ENCODE measurements around the gene CALD1.

DNA sequence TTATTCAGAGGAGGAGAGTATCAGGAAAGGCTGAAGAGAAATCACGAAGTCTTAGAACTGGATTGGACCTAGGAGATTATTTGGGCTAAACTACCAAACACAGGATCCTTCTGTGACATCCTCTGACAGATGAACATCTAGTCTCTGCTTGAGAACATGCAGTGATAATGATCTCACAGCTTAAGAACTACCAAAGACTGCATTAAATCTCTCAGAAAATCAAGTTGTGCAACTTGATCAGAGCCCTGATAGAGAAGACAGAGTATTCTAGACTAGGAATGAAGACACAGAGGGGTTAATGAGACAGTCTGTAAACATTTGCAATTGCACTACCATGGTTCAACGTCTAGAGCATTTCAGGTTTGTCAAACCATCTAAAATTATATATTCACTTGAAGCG is 169.7 kb downstream of the CALD1 start:
- TF ChIP-seq, protein P1, sequence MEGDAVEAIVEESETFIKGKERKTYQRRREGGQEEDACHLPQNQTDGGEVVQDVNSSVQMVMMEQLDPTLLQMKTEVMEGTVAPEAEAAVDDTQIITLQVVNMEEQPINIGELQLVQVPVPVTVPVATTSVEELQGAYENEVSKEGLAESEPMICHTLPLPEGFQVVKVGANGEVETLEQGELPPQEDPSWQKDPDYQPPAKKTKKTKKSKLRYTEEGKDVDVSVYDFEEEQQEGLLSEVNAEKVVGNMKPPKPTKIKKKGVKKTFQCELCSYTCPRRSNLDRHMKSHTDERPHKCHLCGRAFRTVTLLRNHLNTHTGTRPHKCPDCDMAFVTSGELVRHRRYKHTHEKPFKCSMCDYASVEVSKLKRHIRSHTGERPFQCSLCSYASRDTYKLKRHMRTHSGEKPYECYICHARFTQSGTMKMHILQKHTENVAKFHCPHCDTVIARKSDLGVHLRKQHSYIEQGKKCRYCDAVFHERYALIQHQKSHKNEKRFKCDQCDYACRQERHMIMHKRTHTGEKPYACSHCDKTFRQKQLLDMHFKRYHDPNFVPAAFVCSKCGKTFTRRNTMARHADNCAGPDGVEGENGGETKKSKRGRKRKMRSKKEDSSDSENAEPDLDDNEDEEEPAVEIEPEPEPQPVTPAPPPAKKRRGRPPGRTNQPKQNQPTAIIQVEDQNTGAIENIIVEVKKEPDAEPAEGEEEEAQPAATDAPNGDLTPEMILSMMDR (IDR thresholded peaks at IDR 0.05; ENCODE audit: low read depth, low read length, missing input control) = no peak
- TF ChIP-seq HNF4G (IDR thresholded peaks at IDR 0.05) (no peak), YY1 (IDR thresholded peaks at IDR 0.05) (no peak), JUND (IDR thresholded peaks at IDR 0.05) (no peak), TAF1 (conservative IDR thresholded peaks at IDR 0.05) (no peak)
- TF ChIP-seq, protein P2, sequence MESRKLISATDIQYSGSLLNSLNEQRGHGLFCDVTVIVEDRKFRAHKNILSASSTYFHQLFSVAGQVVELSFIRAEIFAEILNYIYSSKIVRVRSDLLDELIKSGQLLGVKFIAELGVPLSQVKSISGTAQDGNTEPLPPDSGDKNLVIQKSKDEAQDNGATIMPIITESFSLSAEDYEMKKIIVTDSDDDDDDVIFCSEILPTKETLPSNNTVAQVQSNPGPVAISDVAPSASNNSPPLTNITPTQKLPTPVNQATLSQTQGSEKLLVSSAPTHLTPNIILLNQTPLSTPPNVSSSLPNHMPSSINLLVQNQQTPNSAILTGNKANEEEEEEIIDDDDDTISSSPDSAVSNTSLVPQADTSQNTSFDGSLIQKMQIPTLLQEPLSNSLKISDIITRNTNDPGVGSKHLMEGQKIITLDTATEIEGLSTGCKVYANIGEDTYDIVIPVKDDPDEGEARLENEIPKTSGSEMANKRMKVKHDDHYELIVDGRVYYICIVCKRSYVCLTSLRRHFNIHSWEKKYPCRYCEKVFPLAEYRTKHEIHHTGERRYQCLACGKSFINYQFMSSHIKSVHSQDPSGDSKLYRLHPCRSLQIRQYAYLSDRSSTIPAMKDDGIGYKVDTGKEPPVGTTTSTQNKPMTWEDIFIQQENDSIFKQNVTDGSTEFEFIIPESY (IDR thresholded peaks at IDR 0.05) = no peak
- TF ChIP-seq, protein P3, sequence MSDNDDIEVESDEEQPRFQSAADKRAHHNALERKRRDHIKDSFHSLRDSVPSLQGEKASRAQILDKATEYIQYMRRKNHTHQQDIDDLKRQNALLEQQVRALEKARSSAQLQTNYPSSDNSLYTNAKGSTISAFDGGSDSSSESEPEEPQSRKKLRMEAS (IDR thresholded peaks at IDR 0.05) = no peak
- TF ChIP-seq, protein P4, sequence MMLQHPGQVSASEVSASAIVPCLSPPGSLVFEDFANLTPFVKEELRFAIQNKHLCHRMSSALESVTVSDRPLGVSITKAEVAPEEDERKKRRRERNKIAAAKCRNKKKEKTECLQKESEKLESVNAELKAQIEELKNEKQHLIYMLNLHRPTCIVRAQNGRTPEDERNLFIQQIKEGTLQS (IDR thresholded peaks at IDR 0.05) = no peak
